Iris pigment epithelial cell (primary cell): ENCODE measurements around the gene HAGH.
"Not testable (repeated sequence)": the region's sequence is repeated elsewhere in the genome, so short reads cannot be mapped to it uniquely, and the experiment has no call there.

ENCODE experiments used
- DNase-seq: peaks from one replicate; pipeline ENCODE4 v3.0.0-alpha.2; 2011; ENCODE audit warnings: low read depth

The HAGH gene

DNA sequence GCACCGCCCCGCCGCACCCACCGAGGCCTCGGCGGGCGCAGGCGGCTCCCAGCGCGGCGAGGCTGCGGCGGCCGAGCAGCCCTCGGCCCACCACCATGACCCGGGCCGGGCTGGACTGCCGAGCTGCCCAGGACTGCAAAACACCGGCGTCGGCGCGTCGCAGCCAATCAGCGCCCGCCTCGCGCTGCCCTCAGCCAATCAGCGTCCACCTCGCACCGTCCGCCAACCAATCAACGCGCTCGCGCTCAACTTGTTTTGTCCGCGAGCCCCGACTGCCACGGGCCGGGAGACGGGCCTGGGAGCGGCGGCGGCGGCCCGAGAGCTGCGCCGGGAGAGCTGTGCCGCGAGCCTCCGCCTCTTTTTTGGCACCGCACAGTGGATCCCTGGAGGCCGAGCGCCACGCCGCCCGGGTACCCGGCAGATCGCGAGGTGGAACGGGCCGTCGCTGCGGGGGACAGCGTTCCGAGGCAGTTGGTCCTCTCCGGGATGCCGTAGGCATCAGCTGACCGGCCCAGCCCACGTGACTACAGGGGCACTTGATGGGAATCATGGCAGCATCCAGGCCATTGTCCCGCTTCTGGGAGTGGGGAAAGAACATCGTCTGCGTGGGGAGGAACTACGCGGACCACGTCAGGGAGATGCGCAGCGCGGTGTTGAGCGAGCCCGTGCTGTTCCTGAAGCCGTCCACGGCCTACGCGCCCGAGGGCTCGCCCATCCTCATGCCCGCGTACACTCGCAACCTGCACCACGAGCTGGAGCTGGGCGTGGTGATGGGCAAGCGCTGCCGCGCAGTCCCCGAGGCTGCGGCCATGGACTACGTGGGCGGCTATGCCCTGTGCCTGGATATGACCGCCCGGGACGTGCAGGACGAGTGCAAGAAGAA lies at the start of gene HAGH, which contains the start of gene FAHD1:
Gene HAGH (minus strand): TSS at position 135 of the 883 bp plus-strand sequence. CDS start 38 bp downstream, at position 97.
Gene FAHD1 (plus strand): TSS at position 516 of the 883 bp plus-strand sequence. CDS start 33 bp downstream, at position 549.
- DNase-seq: peak; percentile 97

DNA sequence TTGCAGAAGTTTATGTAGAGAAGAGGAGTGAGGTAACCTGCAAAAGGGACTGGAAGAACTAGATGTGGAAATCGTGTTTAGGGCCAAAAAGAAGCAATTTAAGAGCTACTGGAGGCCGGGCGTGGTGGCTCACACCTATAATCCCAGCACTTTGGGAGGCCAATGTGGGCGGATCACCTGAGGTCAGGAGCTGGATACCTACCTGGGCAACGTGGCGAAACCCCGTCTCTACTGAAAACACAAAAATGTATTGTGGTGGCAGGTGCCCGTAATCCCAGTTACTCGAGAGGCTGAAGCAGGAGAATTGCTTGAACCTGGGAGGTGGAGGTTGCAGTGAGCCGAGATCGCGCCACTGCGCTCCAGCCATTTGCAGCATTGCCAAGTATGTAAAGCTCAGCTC lies 49.4 kb upstream of the HAGH start:
- DNase-seq: not testable (repeated sequence)

DNA sequence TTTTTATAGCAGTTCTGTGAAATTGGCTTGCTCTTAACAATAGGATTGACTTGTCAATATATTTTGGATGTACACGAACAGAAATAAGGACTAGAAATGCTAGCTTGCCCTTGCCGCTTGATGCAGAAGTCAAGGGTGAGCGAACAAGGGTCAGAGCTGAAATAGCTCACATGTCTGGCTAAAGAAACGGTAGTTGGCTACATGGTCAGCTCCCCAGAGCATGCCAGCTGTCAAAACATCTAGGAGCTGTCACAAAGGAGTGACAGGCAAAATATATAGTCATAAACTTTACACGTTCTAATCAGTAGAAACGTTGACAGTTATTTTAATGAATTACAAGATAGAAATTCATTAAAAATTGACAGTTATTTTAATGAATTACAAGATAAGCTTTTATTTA lies 48.2 kb upstream of the HAGH start:
- DNase-seq: no peak

DNA sequence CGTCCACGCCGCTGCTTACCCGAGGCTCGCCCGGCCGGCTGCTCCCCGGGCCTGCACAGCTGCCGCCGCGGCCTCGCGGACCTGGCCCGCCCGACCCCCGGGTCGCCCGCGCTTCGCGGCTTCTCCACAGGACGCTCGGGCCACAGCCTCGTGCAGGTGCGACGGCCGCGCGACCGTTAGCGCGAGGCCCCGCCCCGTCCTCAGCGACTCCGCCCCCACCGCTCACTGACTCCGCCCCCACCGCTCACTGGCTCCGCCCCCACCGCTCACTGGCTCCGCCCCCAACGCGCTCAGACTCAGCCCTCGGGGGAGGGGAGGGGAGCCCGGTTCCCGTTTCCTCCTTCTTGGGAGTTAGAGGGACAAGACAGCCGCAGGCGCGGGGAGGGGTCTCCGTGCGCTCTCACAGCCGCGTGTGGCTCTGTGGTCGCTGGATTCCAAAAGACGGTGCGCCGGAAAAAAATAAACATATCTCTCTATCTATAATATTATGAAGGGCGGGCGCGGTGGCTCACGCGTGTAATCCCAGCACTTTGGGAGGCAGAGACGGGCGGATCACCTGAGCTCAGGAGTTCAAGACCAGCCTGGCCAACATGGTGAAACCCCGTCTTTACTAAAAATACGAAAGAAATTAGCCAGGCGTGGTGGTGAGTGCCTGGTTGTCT lies 45.5 kb upstream of the HAGH start, which contains the start of gene MEIOB:
Gene MEIOB (minus strand): TSS at position 191 of the 662 bp plus-strand sequence. CDS start 3,989 bp downstream, outside the sequence.
- no peak for DNase-seq

DNA sequence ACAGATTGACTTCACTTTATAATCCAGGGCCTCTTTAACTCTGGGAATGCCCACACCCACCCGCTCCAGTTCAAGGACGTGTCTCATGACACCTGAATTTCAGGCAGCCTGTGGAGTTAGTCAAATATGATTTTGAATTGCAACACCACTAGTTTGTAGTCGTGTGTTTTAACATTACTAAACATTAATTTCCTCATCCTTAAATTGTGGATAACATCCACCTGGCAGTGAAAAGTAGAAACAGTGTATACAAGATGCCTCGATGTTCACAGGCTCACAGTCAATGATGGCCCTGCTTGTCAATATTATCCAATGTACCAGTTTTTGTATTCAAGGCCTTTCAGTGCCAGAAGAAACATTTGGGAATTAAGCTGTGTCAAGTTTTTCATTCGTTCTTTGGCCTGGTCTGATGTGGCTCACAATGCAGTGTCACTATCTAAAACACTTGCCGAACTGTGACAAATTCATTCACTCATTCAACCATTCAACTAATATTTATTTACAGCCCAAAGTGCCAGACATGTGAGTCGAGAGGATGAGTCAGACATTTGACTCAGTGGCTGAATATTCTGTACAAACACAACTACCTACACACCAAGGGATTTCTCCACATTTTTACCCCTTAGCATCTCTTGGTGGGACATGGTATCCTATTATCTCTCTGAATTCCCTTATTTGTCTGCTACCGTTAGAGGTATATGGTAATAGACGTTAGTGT lies 43.9 kb upstream of the HAGH start:
- DNase-seq: peak; percentile 88

DNA sequence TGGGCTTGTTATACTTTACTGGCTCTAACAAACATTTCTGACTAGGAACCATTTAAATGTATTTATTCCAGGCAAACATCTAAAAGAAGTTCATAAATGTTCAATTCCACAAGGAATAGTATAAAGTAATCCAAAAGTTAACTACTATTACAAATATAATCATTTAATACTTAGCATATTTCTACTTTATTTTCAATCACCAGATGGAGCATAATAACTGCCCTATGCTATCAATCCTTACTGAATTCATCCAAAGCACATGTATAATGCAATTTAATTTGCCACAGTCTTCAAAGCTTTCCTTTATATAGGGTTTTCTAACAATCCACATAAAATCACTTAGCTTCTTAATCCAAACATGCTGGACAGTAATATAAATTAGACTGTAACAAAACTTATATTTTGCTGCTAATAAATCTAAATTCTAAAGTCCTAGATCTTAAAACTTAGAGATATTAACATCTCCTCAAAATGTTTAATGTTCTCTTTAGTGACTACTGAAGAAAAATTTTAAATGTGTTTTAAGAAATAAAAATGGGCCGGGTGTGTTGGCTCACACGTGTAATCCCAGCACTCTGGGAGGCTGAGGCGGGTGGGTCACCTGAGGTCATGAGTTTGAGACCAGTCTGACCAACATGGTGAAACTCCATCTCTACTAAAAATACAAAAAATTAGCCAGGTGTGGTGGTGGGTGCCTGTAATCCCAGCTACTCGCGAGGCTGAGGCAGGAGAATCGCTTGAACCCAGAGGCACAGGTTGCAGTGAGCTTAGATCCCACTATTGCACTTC lies 39.5 kb upstream of the HAGH start:
- DNase-seq: no peak

DNA sequence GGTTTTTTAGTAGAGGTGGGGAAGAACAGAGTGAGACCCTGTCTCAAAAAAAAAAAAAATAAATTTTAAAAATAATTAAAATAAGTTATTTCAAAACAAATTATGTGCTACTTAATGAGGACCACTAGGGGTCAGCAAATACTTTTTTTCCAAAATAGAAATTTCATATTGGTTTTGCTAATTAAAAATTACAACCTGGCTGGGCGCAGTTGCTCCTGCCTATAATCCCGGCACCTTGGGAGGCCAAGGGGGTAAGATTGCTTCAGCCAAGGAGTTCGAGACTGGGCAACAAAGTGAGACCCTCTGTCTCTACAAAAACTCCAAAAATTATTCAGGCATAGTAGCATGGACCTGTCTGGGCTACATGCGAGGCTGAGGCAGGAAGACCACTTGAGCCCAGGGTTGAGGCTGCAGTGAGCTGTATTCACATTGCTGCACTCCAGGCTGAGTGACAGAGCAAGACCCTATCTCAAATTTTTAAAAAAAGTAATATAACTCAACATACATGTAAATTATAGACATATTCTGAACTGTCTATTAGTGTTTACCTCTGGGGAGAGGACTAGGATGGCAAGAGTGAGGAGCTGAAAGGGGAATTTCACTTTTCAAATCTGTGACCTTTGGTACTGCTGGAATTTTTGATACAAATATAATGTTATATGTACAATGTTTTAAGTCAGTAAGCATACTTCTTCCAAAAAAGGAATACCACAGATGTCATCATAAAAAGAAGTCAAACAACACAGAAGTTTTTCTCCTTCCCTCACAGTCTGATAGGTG lies 37.2 kb upstream of the HAGH start:
- peak; percentile 23 for DNase-seq

DNA sequence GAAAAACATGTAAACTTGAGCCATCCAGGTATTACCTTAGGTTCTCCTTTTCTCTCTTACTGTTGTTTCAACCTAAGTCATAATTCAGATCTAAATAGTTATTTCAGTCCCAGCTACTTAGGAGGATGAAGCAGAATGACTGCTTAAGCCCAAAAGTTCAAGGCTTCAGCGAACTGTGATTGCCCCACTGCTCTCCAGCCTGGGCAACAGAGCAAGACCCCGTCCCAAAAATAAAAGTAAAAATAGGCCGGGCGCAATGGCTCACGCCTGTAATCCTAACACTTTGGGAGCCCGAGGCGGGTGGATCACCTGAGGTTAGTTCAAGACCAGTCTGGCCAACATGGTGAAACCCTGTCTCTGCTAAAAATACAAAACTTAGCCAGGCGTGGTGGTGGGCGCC lies 35.8 kb upstream of the HAGH start:
- no peak for DNase-seq

DNA sequence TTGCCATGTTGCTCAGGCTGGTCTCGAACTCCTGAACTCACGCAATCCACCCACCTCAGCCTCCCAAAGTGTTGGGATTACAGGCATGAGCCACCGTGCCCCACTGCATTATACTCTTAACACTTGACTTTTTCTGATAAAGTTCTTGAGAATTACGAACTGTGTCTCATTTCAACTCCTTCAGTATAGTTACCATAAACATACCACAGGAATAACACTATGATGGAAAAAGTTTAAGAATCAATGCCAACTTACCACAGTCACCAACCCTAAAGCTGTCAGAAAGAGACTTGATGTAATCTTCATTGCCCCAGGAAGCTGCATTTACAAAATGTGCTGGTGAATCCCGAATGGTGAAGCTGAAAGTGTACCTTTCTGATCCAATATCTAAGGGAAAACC lies 35.1 kb upstream of the HAGH start:
- DNase-seq: no peak

DNA sequence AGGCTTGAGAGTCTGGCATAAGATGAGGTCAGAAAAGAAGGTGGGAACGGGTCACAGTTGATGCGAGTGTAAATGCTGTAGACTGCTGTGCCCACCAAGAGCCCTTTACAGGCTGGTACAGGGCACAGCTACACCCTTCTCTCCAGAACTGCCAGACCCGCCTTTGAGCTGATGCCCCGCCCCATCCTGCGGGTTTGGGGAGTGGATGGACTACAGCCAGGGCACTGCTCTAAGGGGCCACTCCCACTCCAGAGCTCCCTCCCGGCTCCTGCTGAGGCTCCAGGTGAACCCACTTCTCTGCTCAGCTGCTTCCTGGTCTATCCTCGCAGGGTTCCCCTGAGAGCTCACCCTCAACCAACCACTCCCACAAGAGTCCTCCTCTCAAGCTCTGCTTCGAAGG lies 33.0 kb upstream of the HAGH start:
- DNase-seq: no peak

DNA sequence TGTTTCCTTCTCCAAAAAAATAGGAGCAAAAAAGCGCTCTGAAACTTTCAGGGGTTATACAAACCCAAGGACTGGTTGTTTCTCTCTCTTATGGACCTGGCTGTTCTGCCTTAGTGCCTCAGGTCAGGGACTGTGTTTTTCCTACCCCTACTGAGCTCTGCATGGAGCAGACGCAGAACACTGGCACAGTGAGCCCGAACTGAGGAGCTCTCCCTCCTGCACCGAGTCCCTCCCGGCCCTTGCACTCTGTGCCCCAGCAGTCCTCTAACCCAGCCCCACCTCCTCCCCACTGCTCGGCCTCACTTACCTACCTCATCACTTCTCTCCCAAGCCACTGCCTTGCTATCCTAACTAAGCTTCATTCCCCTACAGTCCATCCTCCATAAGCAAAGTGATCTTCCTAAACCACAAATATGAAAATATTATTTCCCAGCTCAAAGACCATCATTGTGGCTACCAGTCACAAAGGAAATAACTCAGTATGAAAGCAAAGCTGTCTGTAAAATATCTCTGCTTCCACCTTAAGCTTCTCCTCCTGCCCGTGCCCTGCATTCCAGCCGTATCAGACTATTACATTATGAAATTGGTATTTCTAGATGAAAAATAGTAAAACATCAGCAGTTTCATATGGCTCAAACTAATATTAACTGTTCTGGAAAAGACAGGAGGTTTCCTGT lies 31.7 kb upstream of the HAGH start:
- peak; percentile 28 for DNase-seq

DNA sequence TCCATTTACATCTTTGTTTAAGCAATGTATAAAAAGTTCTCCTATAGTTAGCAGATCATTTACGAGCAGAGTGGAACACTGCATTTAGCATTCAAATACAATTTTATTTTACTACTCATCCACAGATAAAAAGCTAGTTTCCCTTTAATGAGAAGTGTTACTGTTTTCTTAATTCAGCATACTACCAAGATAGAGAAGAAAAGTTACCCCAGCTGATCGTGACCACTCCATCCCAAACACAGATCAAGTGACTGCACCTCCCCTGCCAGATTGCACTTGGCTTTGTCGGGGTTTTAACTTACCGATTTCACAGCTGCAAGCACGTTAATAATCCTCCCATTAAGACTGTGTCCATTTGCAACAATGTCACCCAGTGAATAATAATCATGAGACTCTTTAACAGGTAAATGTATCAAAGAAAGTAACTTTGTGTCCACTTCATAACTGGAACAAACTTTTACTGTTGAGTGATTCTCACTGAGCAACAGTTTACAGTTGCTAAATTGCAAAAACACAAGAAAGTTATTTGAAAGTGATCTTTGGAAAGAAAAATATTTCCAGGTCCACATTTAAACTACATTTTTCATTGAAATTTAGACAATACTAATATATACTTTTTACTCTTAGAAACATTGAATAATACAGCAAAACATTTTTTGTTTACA lies 30.9 kb upstream of the HAGH start:
- no peak for DNase-seq

DNA sequence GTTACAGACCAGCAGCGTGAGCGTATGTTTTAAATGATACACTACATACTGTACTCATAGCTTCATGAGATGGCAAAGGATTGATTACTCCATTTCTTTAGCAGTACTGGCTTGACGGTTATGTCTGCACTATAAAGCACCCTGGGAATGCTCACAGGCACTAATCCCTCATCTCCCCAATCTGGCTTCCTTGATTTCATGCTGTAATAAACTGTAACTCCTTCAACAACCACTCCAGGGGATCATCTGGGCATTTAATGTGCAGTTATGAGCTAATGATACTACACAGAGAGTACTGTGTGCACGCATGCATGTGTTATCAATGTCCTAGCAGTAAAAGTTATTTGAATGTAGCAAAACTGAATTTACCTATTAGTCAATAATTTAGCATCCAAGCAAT lies 25.2 kb upstream of the HAGH start:
- no peak for DNase-seq

DNA sequence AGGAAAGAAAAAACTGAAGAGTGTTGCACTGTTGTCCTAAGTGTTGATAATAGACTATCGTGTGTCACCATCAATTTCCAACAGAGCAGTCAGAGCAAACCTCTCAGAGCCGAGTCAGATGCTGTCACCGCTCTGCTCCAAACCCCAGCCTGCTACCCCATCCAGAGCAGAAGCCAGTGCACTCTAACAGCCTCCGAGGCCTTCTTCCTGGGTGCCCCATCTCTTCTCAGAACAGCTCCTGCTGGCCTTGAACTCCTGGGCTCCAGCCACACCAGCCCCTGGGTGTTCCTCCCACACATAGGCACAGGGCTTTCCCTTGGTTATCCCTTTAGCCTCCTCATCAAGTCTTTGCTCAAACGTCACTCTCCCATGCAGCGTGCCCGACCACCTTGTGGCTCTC lies 24.4 kb upstream of the HAGH start:
- DNase-seq: no peak

DNA sequence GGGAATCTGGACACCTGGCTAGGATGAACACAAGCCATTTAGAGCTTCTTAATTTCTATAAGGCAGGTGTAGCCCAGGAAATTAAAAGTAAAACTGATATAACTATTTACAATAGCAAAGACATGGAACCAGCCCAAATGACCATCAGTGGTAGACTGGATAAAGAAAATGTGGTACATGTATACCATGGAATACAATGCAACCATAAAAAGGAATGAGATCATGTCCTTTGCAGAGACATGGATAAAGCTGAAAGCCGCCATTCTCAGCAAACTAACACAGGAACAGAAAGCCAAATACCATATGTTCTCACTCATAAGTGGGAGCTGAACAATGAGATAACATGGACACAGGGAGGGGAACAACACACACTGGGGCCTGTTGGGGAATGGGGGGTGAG lies 19.8 kb upstream of the HAGH start:
- no peak for DNase-seq

DNA sequence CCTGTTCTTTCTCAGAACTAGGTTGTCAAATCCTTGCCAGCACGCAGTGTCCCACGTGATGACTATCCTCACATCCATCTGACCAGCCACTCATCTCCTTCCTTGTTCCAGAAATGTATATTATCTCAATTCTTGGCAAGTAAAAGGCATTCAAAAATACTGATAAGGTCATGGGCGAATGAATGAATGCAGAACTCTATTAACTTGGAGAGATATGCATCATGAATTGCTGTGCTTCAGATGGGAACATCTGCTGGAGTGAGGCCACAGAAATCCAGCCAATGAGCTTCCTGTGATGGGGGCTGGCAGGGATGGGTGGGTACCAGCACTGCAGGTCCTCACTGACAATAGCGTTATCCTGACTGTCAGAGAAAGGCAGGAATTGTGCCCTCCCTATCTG lies 19.4 kb upstream of the HAGH start:
- DNase-seq: no peak

DNA sequence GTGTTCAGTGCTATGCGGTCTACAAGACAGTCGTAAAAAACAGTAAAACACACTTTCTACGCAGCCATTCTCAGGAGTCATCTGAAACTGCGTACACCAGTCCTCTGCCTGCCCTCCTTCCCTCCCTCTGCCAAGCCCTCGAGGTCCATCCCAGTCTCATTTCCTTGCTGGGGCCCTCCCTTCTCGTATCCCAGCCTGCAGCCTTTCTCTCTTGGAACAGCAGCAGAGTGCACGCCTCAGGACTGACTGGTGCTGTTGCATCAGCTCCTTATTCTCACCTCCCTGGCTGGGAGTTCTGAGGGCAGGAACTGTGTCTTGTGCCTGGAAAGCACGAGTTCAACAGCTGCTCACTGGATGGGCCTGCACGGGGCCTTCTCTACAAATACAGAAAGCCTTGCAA lies 12.9 kb upstream of the HAGH start:
- DNase-seq: peak; percentile 44

DNA sequence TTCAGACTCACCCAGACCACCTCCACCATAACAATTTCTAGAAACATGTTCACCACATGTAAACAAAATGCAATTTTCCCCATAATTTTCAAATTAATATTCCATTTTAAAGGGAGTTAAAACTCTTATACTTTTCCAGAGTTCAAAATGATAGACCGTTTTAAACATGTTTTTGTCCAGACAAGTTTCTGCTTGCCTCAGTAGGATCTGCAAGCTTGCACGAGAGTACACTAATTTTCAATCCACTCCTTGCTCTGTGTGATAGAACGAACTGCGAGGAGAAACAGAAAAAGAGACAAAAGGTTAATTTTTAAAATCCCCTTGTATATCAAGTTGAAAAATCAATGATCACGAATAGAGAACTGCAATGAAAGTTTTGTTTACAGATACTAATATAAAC lies 7.5 kb upstream of the HAGH start:
- no peak for DNase-seq

DNA sequence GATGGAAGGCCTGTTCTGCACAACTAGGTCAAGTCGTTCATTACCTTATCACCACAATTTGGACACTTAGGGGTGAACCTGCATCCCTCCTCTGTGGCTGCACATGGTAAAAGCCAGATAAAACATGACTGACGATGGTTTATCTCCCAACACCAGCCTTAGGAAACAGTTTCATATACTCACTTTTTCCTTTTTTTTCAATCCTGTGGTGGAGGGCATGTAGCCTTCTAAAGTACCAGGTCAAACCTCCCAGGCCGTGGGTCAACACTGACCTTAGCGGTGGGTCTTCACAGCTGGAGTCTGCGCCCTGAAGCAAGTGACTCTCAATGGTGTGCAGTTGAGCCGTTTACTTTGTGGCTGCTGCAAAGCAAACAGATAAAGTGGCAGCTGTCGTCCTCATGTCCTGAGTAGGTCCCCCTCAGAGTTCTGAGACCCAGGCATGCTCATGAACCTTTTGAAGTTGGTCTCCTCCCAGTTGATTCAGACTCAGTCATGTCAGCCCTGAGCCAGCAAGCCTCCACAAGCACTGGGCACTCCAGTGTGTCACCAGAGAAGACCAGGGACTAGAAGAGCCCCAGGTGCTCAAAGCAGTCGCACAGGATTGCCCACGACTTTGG lies 6.3 kb upstream of the HAGH start:
- DNase-seq: no peak
